RKO (cell line): Measurements from ENCODE around the gene SEPTIN7.
A peak's percentile ranks its signal among the peaks of the same experiment; 100 is the strongest.

Experiments
- DNase-seq: peaks from one replicate; pipeline ENCODE4 v3.0.0-alpha.2; 2016; ENCODE audit warnings: low spot score

The SEPTIN7 gene

GRCh38 chr7:35787925-35788324, 12.9 kb upstream of the SEPTIN7 start:
- no peak for DNase-seq

- no peak for DNase-seq
Observed at GRCh38 chr7:35792472-35792871, 8.4 kb upstream of the SEPTIN7 start.

GRCh38 chr7:35792873-35793489, 7.9 kb upstream of the SEPTIN7 start:
- no peak for DNase-seq

GRCh38 chr7:35797311-35797710, 3.5 kb upstream of the SEPTIN7 start:
- DNase-seq: no peak

- peak; percentile 90 for DNase-seq
Observed at GRCh38 chr7:35799846-35800717, 775 bp upstream of the SEPTIN7 start.

- peak; percentile 61 for DNase-seq
Observed at GRCh38 chr7:35801392-35802101, 690 bp downstream of the SEPTIN7 start.

- DNase-seq: no peak
Observed at GRCh38 chr7:35802102-35802466, 1.2 kb downstream of the SEPTIN7 start.

- DNase-seq: no peak
Observed at GRCh38 chr7:35802649-35803048, 1.8 kb downstream of the SEPTIN7 start.

GRCh38 chr7:35804231-35804970, 3.5 kb downstream of the SEPTIN7 start:
- no peak for DNase-seq

- no peak for DNase-seq
Observed at GRCh38 chr7:35805876-35806275, 5.0 kb downstream of the SEPTIN7 start.

- DNase-seq: no peak
Observed at GRCh38 chr7:35816514-35816913, 15.7 kb downstream of the SEPTIN7 start.

- no peak for DNase-seq
Observed at GRCh38 chr7:35817181-35817580, 16.3 kb downstream of the SEPTIN7 start.

GRCh38 chr7:35817930-35818329, 17.1 kb downstream of the SEPTIN7 start:
- no peak for DNase-seq

GRCh38 chr7:35818513-35818912, 17.7 kb downstream of the SEPTIN7 start:
- no peak for DNase-seq

- no peak for DNase-seq
Observed at GRCh38 chr7:35819310-35819709, 18.5 kb downstream of the SEPTIN7 start.

GRCh38 chr7:35819954-35820703, 19.3 kb downstream of the SEPTIN7 start:
- DNase-seq: no peak

GRCh38 chr7:35820858-35821257, 20.0 kb downstream of the SEPTIN7 start:
- DNase-seq: no peak

GRCh38 chr7:35823440-35823839, 22.6 kb downstream of the SEPTIN7 start:
- no peak for DNase-seq

- no peak for DNase-seq
Observed at GRCh38 chr7:35825974-35826373, 25.1 kb downstream of the SEPTIN7 start.

- no peak for DNase-seq
Observed at GRCh38 chr7:35826751-35827150, 25.9 kb downstream of the SEPTIN7 start.

- no peak for DNase-seq
Observed at GRCh38 chr7:35828817-35829216, 28.0 kb downstream of the SEPTIN7 start.

- no peak for DNase-seq
Observed at GRCh38 chr7:35831208-35831607, 30.4 kb downstream of the SEPTIN7 start.
